AG09319 (cell line): Measurements from ENCODE around the gene CYBB.

Experiments used
- DNase-seq: peaks from one replicate; pipeline ENCODE4 v3.0.0-alpha.2; 2010; ENCODE audit warnings: low read depth; ENCODE audit errors: extremely low read depth
- CTCF ChIP-seq: IDR thresholded peaks from 2 replicates; pipeline ENCODE4 v1.5.1; 2011; ENCODE audit warnings: low read depth, mild to moderate bottlenecking, inconsistent platforms, low read length, moderate library complexity

CYBB gene

GRCh38 chrX:37800717-37801116, 20.9 kb downstream of the CYBB start:
- no peak for TF ChIP-seq CTCF
- DNase-seq: no peak

DNA sequence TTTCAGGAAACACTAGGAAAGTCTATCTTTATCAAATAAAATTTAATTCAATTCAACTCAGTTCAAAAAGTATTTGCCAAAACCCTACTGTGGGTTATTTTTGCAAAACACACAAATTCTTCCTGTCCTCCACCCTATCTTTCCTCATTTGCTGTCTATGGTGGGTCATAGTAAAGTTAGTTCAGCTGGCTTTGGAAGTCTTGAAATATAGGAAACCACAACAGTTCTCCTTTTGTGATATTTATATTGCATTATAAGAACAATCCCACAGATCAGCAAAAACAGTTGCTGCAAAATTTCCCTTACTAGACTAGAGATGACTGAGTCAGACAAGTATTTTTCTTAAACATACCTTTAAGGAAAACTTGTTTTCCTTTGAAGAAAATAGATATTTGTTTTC, 22.2 kb downstream of the CYBB start:
- no peak for DNase-seq
- no peak for TF ChIP-seq CTCF

DNA sequence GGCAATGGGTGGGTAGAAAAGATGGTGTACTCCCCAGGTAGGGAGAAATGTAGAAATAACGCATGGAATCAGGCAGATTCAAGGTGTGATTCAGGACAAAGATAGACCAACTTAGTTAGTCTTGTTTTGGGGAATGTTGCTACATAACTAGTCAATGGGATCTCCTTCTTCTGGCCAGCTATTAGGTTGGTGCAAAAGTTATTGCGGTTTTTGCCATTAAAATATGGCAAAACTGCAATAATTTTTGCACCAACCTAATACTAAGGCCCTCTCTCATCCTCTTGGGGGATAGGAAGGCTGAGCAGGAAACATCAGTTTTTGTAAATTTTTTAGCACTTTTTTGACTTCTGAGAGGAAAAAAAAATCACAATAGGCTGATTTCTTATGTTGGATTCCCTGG, 23.2 kb downstream of the CYBB start:
- no peak for TF ChIP-seq CTCF
- no peak for DNase-seq

DNA sequence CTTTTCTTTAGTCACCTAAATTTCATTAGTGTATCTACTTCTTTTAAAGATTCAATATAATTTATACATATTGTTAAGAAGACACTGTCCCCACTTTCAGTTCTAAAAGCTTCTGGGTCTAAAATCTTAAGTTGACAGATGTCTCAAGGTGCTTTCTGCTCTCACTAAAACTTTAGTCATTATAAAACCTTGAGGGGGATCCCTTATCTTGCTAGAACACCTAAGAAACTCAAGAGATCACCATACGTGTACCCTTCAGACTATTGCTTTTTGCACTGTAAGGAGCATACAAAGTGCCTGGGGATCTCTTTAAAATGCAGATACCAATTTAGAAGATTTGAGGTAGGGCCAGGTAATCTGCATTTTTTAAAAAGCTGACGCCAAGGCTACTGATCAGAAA, 30.1 kb downstream of the CYBB start:
- no peak for DNase-seq
- TF ChIP-seq CTCF: no peak

DNA sequence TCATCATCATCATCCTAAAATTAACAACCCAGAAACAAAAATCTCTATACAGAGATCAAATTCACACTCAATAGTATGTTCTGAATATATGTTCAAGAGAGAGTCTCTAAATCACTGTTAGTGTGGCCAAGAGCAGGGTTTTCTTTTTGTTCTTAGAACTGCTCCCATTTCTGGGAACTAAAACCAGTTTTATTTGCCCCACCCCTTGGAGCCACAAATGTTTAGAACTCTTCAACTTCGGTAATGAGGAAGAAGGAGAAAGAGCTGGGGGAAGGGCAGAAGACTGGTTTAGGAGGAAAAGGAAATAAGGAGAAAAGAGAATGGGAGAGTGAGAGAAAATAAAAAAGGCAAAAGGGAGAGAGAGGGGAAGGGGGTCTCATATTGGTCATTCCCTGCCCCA, 32.3 kb downstream of the CYBB start:
- TF ChIP-seq CTCF: no peak
- DNase-seq: no peak

DNA sequence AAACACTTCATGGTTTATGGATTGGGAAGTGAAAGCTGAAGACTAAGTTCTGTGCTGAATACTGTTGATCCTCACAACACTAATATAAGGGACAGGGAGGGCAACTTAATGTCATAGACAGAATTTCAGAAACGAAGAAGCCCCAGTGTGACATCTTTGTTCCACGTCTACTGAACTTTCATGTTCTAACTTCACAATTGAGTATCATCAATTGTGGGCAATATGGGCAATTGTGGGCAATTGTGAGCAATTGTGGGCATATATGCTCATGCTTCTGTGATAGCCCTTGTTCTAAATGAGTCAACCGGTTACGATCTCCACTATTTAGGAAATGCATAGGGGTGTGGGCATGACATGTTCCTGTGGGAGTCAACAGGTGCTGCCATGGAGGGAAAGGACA, 33.7 kb downstream of the CYBB start:
- TF ChIP-seq CTCF: no peak
- no peak for DNase-seq

- TF ChIP-seq CTCF: no peak
- DNase-seq: no peak
Measured at GRCh38 chrX:37815366-37815765, 35.5 kb downstream of the CYBB start.
